CD14-positive monocyte (primary cell): Measurements from ENCODE around the gene EYA3. TPM values are rescaled to one million over a fixed set of nuclear protein-coding genes. Genes with fewer than 3 reads are reported as not detected.
A peak's percentile ranks its signal among the peaks of the same experiment; 100 is the strongest.

Experiments
- DNase-seq, 3 donors: peaks; one replicate each; pipeline ENCODE4 v3.0.0-alpha.2; 2011 to 2022
- H2AFZ ChIP-seq: 2 replicates; pipeline ENCODE4 v1.6.0; 2012; ENCODE audit warnings: mild to moderate bottlenecking, low read depth, low read length, inconsistent platforms; ENCODE audit not compliant: insufficient read depth, poor library complexity, severe bottlenecking
- H3K27ac ChIP-seq, 2 donors: 1 replicate in 1 of 2; 2 replicates in 1 of 2; pipeline ENCODE4 v1.5.1; 2012 to 2013; ENCODE audit warnings: low read length in 2 of 2, control low read depth in 1 of 2, inconsistent platforms in 1 of 2, low read depth in 1 of 2, mild to moderate bottlenecking in 1 of 2
- H3K27me3 ChIP-seq, 2 donors: one replicate each; pipeline versions ENCODE4 v1.6.0 to v1.6.1; 2011 to 2013; ENCODE audit warnings: low read length in 2 of 2; ENCODE audit not compliant: control insufficient read depth in 2 of 2, insufficient read depth in 2 of 2
- H3K36me3 ChIP-seq, 2 donors: replicated peaks in 1 of 2; 1 replicate in 1 of 2; 2 replicates in 1 of 2; pipeline versions ENCODE4 v1.5.1 to v1.6.1; 2012 to 2013; ENCODE audit warnings: low read length in 2 of 2, control low read depth in 1 of 2, inconsistent platforms in 1 of 2, mild to moderate bottlenecking in 1 of 2; ENCODE audit not compliant: insufficient read depth in 2 of 2, control insufficient read depth in 1 of 2
- H3K4me1 ChIP-seq, 2 donors: 1 replicate in 1 of 2; 2 replicates in 1 of 2; pipeline versions ENCODE4 v1.5.1 to v1.6.1; 2012 to 2013; ENCODE audit warnings: low read length in 2 of 2, control low read depth in 1 of 2, inconsistent platforms in 1 of 2, mild to moderate bottlenecking in 1 of 2, moderate library complexity in 1 of 2; ENCODE audit not compliant: insufficient read depth in 2 of 2, control insufficient read depth in 1 of 2
- H3K4me2 ChIP-seq: replicated peaks from 2 replicates; pipeline ENCODE3; 2012; ENCODE audit warnings: low read length, moderate library complexity, mild to moderate bottlenecking; ENCODE audit not compliant: poor library complexity, severe bottlenecking; ENCODE audit errors: extremely low read depth
- H3K4me3 ChIP-seq, 3 experiments: fragments of 200-600 bp in 1 of 3; sonication (generic) in 1 of 3; replicated peaks in 1 of 3; 1 replicate in 2 of 3; 2 replicates in 1 of 3; pipeline ENCODE4 v1.5.1; 2011 to 2013; ENCODE audit warnings: low read length in 3 of 3, mild to moderate bottlenecking in 3 of 3, control low read depth in 2 of 3, low read depth in 2 of 3, inconsistent platforms in 1 of 3, moderate library complexity in 1 of 3
- H3K79me2 ChIP-seq: 2 replicates; pipeline ENCODE4 v1.6.0; 2012; ENCODE audit warnings: mild to moderate bottlenecking, control low read depth, inconsistent platforms, low read length, moderate library complexity; ENCODE audit not compliant: insufficient read depth
- H3K9ac ChIP-seq: 2 replicates; pipeline ENCODE4 v1.6.0; 2017; ENCODE audit warnings: low read length, mild to moderate bottlenecking; ENCODE audit not compliant: insufficient read depth, poor library complexity, severe bottlenecking
- H3K9me3 ChIP-seq, 2 donors: replicated peaks in 1 of 2; 1 replicate in 1 of 2; 2 replicates in 1 of 2; pipeline versions ENCODE4 v1.5.1 to v1.6.1; 2012 to 2013; ENCODE audit warnings: low read length in 2 of 2, control low read depth in 1 of 2; ENCODE audit not compliant: control insufficient read depth in 1 of 2, insufficient read depth in 1 of 2
- H4K20me1 ChIP-seq: 2 replicates; pipeline ENCODE4 v1.6.0; 2012; ENCODE audit warnings: mild to moderate bottlenecking, low read length, control low read depth, moderate library complexity; ENCODE audit not compliant: insufficient read depth
- H3K27ac Mint-ChIP-seq, 7 donors: one replicate each; pipeline ENCODE4 v1.8.0; 2020; ENCODE audit warnings: mild to moderate bottlenecking in 7 of 7, mixed read lengths in 7 of 7, moderate library complexity in 6 of 7, inconsistent platforms in 2 of 7
- H3K27me3 Mint-ChIP-seq, 3 donors: one replicate each; pipeline ENCODE4 v1.8.0; 2021 to 2022; ENCODE audit warnings: low read depth in 3 of 3, mild to moderate bottlenecking in 3 of 3, mixed read lengths in 3 of 3, moderate library complexity in 3 of 3, inconsistent platforms in 1 of 3
- H3K36me3 Mint-ChIP-seq, 2 donors: one replicate each; pipeline ENCODE4 v1.8.0; 2020; ENCODE audit warnings: mixed read lengths in 2 of 2, inconsistent platforms in 1 of 2, mild to moderate bottlenecking in 1 of 2
- H3K4me1 Mint-ChIP-seq: one replicate; pipeline ENCODE4 v1.8.0; 2020; ENCODE audit warnings: mild to moderate bottlenecking, mixed read lengths
- H3K4me3 Mint-ChIP-seq, 2 donors: one replicate each; pipeline ENCODE4 v1.8.0; 2020; ENCODE audit warnings: mild to moderate bottlenecking in 2 of 2, mixed read lengths in 2 of 2, moderate library complexity in 1 of 2
- H3K9me3 Mint-ChIP-seq, 7 donors: one replicate each; pipeline ENCODE4 v1.8.0; 2020 to 2022; ENCODE audit warnings: mixed read lengths in 7 of 7, mild to moderate bottlenecking in 6 of 7, moderate library complexity in 6 of 7, inconsistent platforms in 2 of 7
- WGBS: methylation state at CpG from one replicate; pipeline ENCODE4 v1.1.5; 2013; ENCODE audit warnings: missing lambda C conversion rate; ENCODE audit not compliant: insufficient coverage; 5-methylcytosine and 5-hydroxymethylcytosine counted together
- intact Hi-C, 2 donors: fragments of 100-400 bp; cut with micrococcal nuclease; formaldehyde crosslinking; loops; one replicate each; pipeline versions ENCODE4 v1.15.0 to v1.15.1; 2023
- polyA plus RNA-seq, 3 donors: library from polyadenylated mRNA; depleted of rRNA in 1 of 3; unstranded in 2 of 3; stranded (reverse) in 1 of 3; fragments of 300-500 nt in 2 of 3; fragments of >200 nt in 1 of 3; fragmentation: Illumina TruSeq in 2 of 3; gene quantifications; 1 replicate in 2 of 3; 2 replicates in 1 of 3; pipeline ENCODE4 v1.2.3, GENCODE V29; 2012 to 2021
- TF ChIP-seq, protein P1 (sequence below): fragments of 200-600 bp; IDR thresholded peaks from one replicate; pipeline ENCODE4 v1.8.0; 2022; ENCODE audit warnings: antibody characterized with exemption, mild to moderate bottlenecking

The EYA3 gene
- polyA plus RNA-seq, 3 donors = 3.3 to 21.1 (median 3.7) TPM

- H3K9me3 ChIP-seq = no peaks in the 10 kb centered on the region
- H3K36me3 ChIP-seq = no peaks in the 10 kb centered on the region
- H3K27me3 Mint-ChIP-seq = peaks cover 9 to 11% (median 10%) of the 10 kb centered on the region in 3 donors
- H3K36me3 Mint-ChIP-seq = peaks cover under 1 to 3% of the 10 kb centered on the region in 2 donors
- H2AFZ ChIP-seq = peak overlapping the region; percentile 89
- intact Hi-C loops = loop anchor here (2.0 to 5.0 kb wide), 3 partner anchors 33 to 39 kb away; no protein-coding TSS in a partner anchor
- peaks cover 0 to 5% of the 10 kb centered on the region in 2 donors for H3K27me3 ChIP-seq
- H3K9ac ChIP-seq = peak overlapping the region; percentile 4
- H4K20me1 ChIP-seq = no peaks in the 10 kb centered on the region
- peak overlapping the region; percentile 18 to 98 for H3K27ac ChIP-seq
- no peak overlapping the region for H3K4me3 ChIP-seq
- H3K4me3 Mint-ChIP-seq = no peak overlapping the region
- no peaks in the 10 kb centered on the region for H3K79me2 ChIP-seq
- TF ChIP-seq, protein P1, sequence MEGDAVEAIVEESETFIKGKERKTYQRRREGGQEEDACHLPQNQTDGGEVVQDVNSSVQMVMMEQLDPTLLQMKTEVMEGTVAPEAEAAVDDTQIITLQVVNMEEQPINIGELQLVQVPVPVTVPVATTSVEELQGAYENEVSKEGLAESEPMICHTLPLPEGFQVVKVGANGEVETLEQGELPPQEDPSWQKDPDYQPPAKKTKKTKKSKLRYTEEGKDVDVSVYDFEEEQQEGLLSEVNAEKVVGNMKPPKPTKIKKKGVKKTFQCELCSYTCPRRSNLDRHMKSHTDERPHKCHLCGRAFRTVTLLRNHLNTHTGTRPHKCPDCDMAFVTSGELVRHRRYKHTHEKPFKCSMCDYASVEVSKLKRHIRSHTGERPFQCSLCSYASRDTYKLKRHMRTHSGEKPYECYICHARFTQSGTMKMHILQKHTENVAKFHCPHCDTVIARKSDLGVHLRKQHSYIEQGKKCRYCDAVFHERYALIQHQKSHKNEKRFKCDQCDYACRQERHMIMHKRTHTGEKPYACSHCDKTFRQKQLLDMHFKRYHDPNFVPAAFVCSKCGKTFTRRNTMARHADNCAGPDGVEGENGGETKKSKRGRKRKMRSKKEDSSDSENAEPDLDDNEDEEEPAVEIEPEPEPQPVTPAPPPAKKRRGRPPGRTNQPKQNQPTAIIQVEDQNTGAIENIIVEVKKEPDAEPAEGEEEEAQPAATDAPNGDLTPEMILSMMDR = peak; percentile 80
- H3K4me1 Mint-ChIP-seq = peaks cover 60% of the 10 kb centered on the region
- WGBS = no CpG with 5 or more reads among the region's 6 CpGs
- peak overlapping the region; percentile 4 for H3K4me2 ChIP-seq
- H3K27ac Mint-ChIP-seq = peak overlapping the region; percentile 81 to 99 (median 91)
- H3K9me3 Mint-ChIP-seq = peaks cover 0 to 2% (median 0%) of the 10 kb centered on the region in 7 donors
- H3K4me1 ChIP-seq = peaks cover 55 to 63% of the 10 kb centered on the region in 2 donors
- peak; percentile 76 to 80 (median 80) for DNase-seq
Observed at GRCh38 chr1:27940297-27940696, 148.1 kb downstream of the EYA3 start.

DNA sequence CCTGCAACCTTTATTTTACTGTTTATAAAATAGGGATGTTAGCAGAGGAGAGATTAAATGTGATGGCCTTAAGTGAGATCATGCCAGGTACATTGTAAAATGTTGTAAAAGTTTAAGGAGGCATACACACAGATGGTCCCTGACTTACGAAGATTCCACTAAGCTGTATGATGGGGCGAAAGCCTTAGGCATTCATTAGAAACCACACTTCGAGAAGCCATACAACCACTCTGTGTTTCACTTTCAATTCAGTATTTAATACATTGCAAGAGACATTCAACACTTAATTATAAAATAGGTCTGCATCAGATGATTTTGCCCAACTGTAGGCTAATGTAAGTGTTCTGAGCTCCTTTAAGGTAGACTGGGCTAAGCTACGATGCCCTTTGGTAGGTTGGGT, 149.9 kb downstream of the EYA3 start:
- Mint-ChIP-seq H3K27me3 (peaks cover 12 to 22% (median 22%) of the 10 kb centered on the region in 3 donors), H3K4me3 (no peak overlapping the region), H3K4me1 (peaks cover 52% of the 10 kb centered on the region), H3K36me3 (peaks cover 3% of the 10 kb centered on the region in 2 donors), H3K27ac (no peak overlapping the region), H3K9me3 (peaks cover 0 to 3% (median 0%) of the 10 kb centered on the region in 7 donors)
- Histone ChIP-seq H3K4me2 (no peak overlapping the region), H3K79me2 (no peaks in the 10 kb centered on the region), H4K20me1 (no peaks in the 10 kb centered on the region), H3K9ac (no peak overlapping the region), H3K4me1 (peaks cover 50 to 54% of the 10 kb centered on the region in 2 donors), H3K27me3 (peaks cover 0 to 11% of the 10 kb centered on the region in 2 donors), H3K27ac (no peak overlapping the region), H2AFZ (no peak overlapping the region), H3K9me3 (no peaks in the 10 kb centered on the region), H3K36me3 (no peaks in the 10 kb centered on the region), H3K4me3 (no peak overlapping the region)
- intact Hi-C loops = no loop called here
- TF ChIP-seq, protein P1 = no peak
- DNase-seq = no peak
- WGBS = 95% methylated on average over 3 of the region's 4 CpGs
